ENCODE data around the gene U2AF1. TPM values are rescaled to one million over a fixed set of nuclear protein-coding genes. Genes with fewer than 3 reads are reported as not detected.
A peak's percentile ranks its signal among the peaks of the same experiment; 100 is the strongest.
"Not testable (repeated sequence)": the region's sequence is repeated elsewhere in the genome, so short reads cannot be mapped to it uniquely, and the experiment has no call there.

The U2AF1 gene, protein sequence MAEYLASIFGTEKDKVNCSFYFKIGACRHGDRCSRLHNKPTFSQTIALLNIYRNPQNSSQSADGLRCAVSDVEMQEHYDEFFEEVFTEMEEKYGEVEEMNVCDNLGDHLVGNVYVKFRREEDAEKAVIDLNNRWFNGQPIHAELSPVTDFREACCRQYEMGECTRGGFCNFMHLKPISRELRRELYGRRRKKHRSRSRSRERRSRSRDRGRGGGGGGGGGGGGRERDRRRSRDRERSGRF
- total RNA-seq (2014; rRNA removed) (43.4 and 49.3 TPM in 2 replicates), Bru-seq, nascent RNA (percentile 75 among the genes with signal in this experiment), BruChase-seq, experiment 1, labeled RNA remaining after a 6-hour chase (percentile 65 among the genes with signal in this experiment), BruChase-seq, experiment 2, labeled RNA remaining after a 2-hour chase (percentile 76 among the genes with signal in this experiment)
- long read RNA-seq, transcript U2AF1-201 (8 exons, 962 nt), result major isoform, 46 of 101 reads
- long read RNA-seq, transcript U2AF1-202 (8 exons, 940 nt), result minor isoform, 11 of 101 reads
- long read RNA-seq, partial matches to known transcripts, result 7 of 101 reads
- long read RNA-seq, other reads (novel, unspliced or antisense), result 31 of 101 reads

DNA sequence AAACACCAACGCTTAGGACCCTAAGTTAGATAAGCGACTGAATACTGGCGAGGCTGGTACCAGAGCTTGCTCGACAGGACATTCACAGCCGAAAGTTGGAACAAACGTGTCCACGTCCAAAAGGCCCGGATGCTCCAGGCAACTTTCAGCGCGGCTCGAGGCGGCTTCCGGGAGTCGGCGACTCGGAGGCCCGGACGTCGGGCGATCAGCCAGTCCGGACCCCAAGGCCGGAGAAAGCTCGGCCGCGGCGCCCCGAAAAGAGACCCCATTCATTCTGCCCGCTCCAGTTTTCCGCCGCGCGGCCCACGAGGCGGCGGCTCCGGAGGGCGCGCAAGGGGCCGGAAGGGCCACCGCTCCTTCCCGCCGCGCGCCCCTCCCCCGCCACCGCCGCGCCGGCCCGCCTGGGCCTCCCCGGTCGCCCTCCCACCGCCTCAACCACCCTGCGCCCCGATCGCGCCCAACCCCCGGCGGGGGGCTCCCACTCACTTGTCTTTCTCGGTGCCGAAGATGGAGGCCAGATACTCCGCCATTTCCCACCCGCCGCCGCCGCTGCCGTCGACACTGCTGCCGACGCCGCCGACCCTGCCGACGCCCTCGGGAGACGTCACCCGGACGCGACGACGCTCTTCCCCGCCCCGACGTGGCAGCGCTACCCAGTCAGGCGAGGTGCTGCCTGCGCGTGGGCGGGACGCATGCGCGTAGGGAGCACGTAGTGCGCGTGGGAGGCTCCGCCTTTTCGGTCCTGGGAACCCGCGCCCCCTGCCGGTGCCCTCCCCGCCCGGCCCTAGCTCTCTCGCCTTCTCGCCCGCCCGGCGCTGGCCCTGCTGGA, at the start of gene U2AF1:
U2AF1 (minus strand) TSS at position 606 of the 829 bp plus-strand sequence; CDS start at position 530, 76 bp downstream.
- H3K9ac ChIP-seq (ENCODE audit: low read length), result peak within 1 kb of the TSS; percentile 65
- peak within 1 kb of the TSS; percentile 58 for H3K4me3 ChIP-seq (ENCODE audit: low read length)
- H3K4me2 ChIP-seq (ENCODE audit: low read length); H2AFZ ChIP-seq (ENCODE audit: low read length); H3K9me3 ChIP-seq (ENCODE audit: low read length); H3K79me2 ChIP-seq (ENCODE audit: low read length); POLR2A ChIA-PET (ENCODE audit: unreplicated experiment); CTCF ChIA-PET; H3K4me1 ChIP-seq (ENCODE audit: insufficient read depth, low read length); H3F3A ChIP-seq (ENCODE audit: low read length, unreplicated experiment); H3K27ac ChIP-seq (ENCODE audit: low read length); H4K20me1 ChIP-seq (ENCODE audit: low read length); H3K27me3 ChIP-seq (ENCODE audit: low read length); intact Hi-C loops (cut with micrococcal nuclease); H3K9me2 ChIP-seq (replicated peaks; ENCODE audit: low read length); H3K36me3 ChIP-seq (ENCODE audit: low read depth, low read length): not testable (repeated sequence)
- peak; percentile 98 for ATAC-seq
- BruUV-seq (replicated peaks), result TSS peak; percentile 17
- DNase-seq, result peak; percentile 0

DNA sequence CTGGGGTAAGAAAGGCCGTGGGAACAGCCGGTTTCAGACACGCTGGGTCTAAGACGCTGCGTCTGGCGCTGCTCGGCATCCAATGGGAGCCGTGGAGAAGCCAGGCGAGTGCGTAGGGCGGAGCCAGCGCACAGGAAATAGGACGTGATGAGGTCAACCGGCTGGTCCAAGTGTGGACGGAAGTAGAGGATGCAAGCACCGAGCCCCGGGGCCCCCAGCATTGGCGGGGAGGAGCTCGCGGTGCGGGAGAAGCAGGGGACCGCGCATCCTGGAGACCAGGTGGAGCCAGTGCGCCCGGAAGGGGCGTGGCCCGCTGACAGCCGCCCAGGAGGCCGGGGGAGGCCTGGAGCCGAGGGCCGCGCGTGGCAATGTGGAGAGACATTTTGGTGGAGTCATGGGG, 46.2 kb upstream of the U2AF1 start:
- H3K9ac ChIP-seq (ENCODE audit: low read length); H3K4me1 ChIP-seq (ENCODE audit: insufficient read depth, low read length); POLR2A ChIA-PET (ENCODE audit: unreplicated experiment); H3F3A ChIP-seq (ENCODE audit: low read length, unreplicated experiment); H3K27me3 ChIP-seq (ENCODE audit: low read length); H4K20me1 ChIP-seq (ENCODE audit: low read length); ATAC-seq; H3K36me3 ChIP-seq (ENCODE audit: low read depth, low read length); CTCF ChIA-PET; BruUV-seq (replicated peaks); H3K4me3 ChIP-seq (ENCODE audit: low read length); H2AFZ ChIP-seq (ENCODE audit: low read length); H3K4me2 ChIP-seq (ENCODE audit: low read length); H3K27ac ChIP-seq (ENCODE audit: low read length); H3K9me2 ChIP-seq (replicated peaks; ENCODE audit: low read length); H3K9me3 ChIP-seq (ENCODE audit: low read length); intact Hi-C loops (cut with micrococcal nuclease); H3K79me2 ChIP-seq (ENCODE audit: low read length); DNase-seq: not testable (repeated sequence)

DNA sequence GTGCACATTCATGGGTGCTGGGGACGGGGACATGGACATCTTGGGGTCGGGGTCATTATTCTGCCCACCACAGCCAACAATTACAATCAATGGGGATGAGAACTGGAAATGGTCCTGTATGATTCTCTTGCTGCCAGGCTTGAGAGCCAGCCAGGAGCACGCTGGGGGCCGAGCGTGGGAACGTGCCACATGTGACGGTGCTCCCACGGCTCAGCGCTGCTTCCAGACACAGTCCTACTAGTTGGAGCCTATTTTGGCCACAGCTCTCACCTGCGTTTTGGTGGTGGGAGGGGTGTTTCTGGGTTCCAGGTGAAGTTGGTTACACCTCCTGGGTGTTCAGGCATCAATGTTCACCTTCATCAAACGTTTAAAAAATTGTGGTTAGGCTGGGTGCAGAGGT, 42.0 kb upstream of the U2AF1 start:
- H3K4me1 ChIP-seq (ENCODE audit: insufficient read depth, low read length); intact Hi-C loops (cut with micrococcal nuclease); H3F3A ChIP-seq (ENCODE audit: low read length, unreplicated experiment); H3K79me2 ChIP-seq (ENCODE audit: low read length); H3K9me2 ChIP-seq (replicated peaks; ENCODE audit: low read length); H3K27ac ChIP-seq (ENCODE audit: low read length); H3K27me3 ChIP-seq (ENCODE audit: low read length); ATAC-seq; BruUV-seq (replicated peaks); H3K4me3 ChIP-seq (ENCODE audit: low read length); CTCF ChIA-PET; H3K9me3 ChIP-seq (ENCODE audit: low read length); H3K9ac ChIP-seq (ENCODE audit: low read length); DNase-seq; H3K36me3 ChIP-seq (ENCODE audit: low read depth, low read length); H3K4me2 ChIP-seq (ENCODE audit: low read length); H4K20me1 ChIP-seq (ENCODE audit: low read length); POLR2A ChIA-PET (ENCODE audit: unreplicated experiment); H2AFZ ChIP-seq (ENCODE audit: low read length): not testable (repeated sequence)

DNA sequence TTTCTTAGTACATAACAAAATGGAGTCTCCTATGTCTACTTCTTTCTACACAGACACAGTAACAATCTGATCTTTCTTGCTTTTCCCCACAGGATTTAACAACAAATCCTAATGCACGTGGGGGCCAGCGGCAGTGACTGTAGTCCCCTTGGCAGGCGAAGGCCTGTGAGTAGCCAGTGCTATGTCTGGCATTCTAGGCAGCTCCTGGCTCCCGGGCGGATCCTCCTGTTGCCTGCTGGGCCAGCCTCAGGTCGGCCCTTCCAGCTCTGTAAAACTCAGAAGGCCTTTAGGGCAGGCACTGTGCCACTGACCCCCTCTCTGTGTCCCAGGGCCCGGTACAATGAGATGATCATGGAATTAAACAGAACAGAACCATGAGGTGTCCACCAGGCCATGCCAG, 40.6 kb upstream of the U2AF1 start:
- BruUV-seq (replicated peaks); DNase-seq; H3K4me1 ChIP-seq (ENCODE audit: insufficient read depth, low read length); ATAC-seq; H2AFZ ChIP-seq (ENCODE audit: low read length); CTCF ChIA-PET; H3K27ac ChIP-seq (ENCODE audit: low read length); H3K4me3 ChIP-seq (ENCODE audit: low read length); POLR2A ChIA-PET (ENCODE audit: unreplicated experiment); H3K4me2 ChIP-seq (ENCODE audit: low read length); H4K20me1 ChIP-seq (ENCODE audit: low read length); H3K9me3 ChIP-seq (ENCODE audit: low read length); H3F3A ChIP-seq (ENCODE audit: low read length, unreplicated experiment); H3K36me3 ChIP-seq (ENCODE audit: low read depth, low read length); intact Hi-C loops (cut with micrococcal nuclease); H3K27me3 ChIP-seq (ENCODE audit: low read length); H3K9me2 ChIP-seq (replicated peaks; ENCODE audit: low read length); H3K79me2 ChIP-seq (ENCODE audit: low read length); H3K9ac ChIP-seq (ENCODE audit: low read length): not testable (repeated sequence)

DNA sequence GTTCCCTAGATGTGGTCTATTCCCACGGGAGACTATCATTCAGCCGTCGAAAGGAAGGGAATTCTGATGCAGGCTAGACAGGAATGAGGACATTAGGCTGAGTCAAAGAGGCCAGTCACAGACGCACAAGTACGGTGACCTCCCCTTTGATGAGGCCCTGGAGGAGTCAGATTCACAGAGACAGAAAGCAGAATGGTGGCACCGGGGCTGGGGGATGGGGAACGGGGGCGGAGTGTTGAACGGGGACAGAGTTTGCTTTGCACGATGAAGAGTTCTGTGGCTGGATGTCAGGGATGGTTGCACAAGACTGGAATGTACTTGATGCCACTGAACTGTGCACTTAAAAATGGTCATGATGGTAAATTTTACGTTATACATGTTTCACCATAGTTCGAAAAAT, 39.3 kb upstream of the U2AF1 start:
- H3K79me2 ChIP-seq (ENCODE audit: low read length); DNase-seq; H3K4me2 ChIP-seq (ENCODE audit: low read length); H3K27me3 ChIP-seq (ENCODE audit: low read length); BruUV-seq (replicated peaks); POLR2A ChIA-PET (ENCODE audit: unreplicated experiment); H4K20me1 ChIP-seq (ENCODE audit: low read length); H3F3A ChIP-seq (ENCODE audit: low read length, unreplicated experiment); H3K27ac ChIP-seq (ENCODE audit: low read length); CTCF ChIA-PET; H3K9ac ChIP-seq (ENCODE audit: low read length); intact Hi-C loops (cut with micrococcal nuclease); H3K9me2 ChIP-seq (replicated peaks; ENCODE audit: low read length); ATAC-seq; H3K36me3 ChIP-seq (ENCODE audit: low read depth, low read length); H3K4me1 ChIP-seq (ENCODE audit: insufficient read depth, low read length); H2AFZ ChIP-seq (ENCODE audit: low read length); H3K4me3 ChIP-seq (ENCODE audit: low read length); H3K9me3 ChIP-seq (ENCODE audit: low read length): not testable (repeated sequence)

DNA sequence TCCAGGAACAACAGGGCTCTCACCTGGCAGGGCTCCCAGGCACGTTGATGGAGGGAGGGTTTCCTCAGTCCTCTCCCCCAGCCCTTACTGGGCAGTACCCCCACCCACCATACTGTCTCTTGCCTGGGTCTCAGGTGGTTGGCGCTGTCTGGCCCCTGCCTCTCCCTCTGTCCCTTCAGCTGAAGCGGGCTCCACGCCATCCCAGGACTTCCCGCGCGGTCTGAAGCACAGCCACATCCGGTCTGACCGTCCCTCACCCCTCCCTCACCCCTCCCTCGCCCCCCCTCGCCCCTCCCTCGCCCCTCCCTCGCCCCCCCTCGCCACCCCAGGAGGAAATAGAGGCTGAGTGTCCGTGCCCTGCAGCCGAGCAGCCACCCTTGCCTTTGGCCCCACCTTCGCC, 34.0 kb upstream of the U2AF1 start:
- POLR2A ChIA-PET (ENCODE audit: unreplicated experiment); BruUV-seq (replicated peaks); H3K79me2 ChIP-seq (ENCODE audit: low read length); CTCF ChIA-PET; H3K9me2 ChIP-seq (replicated peaks; ENCODE audit: low read length); H4K20me1 ChIP-seq (ENCODE audit: low read length); intact Hi-C loops (cut with micrococcal nuclease); H3K27ac ChIP-seq (ENCODE audit: low read length); H3K9me3 ChIP-seq (ENCODE audit: low read length); DNase-seq; H3K4me1 ChIP-seq (ENCODE audit: insufficient read depth, low read length); H2AFZ ChIP-seq (ENCODE audit: low read length); H3F3A ChIP-seq (ENCODE audit: low read length, unreplicated experiment); H3K36me3 ChIP-seq (ENCODE audit: low read depth, low read length); H3K27me3 ChIP-seq (ENCODE audit: low read length); H3K4me2 ChIP-seq (ENCODE audit: low read length); H3K4me3 ChIP-seq (ENCODE audit: low read length); H3K9ac ChIP-seq (ENCODE audit: low read length): not testable (repeated sequence)
- ATAC-seq, result peak; percentile 63
